Measurements from ENCODE around the gene STK38. TPM values are rescaled to one million over a fixed set of nuclear protein-coding genes. Genes with fewer than 3 reads are reported as not detected.

The STK38 gene
- total and polyA plus RNA-seq, 2 of the 8 experiments (the other 6 are each of a cell fraction or from before 2014, with no cell fraction given) = 8.1 to 19.8 TPM

- Histone ChIP-seq H2BK12ac (ENCODE audit: low read depth, low read length) (no peak overlapping the region), H4K5ac (ENCODE audit: insufficient read length, low read depth, low read length) (no peak overlapping the region), H2BK5ac (ENCODE audit: low read depth, low read length) (no peak overlapping the region), H4K91ac (replicated peaks; ENCODE audit: insufficient read length, low read length) (no peak overlapping the region), H3K56ac (replicated peaks; ENCODE audit: insufficient read length, low read depth, low read length) (no peak overlapping the region), H3K18ac (ENCODE audit: extremely low read depth, low read length) (no peak overlapping the region), H3K9ac (replicated peaks in 1 of 4; ENCODE audit: extremely low read depth in 1 of 4, low read depth in 3 of 4, low read length in 3 of 4) (no peak overlapping the region), H2AK5ac (ENCODE audit: low read depth, low read length) (no peak overlapping the region), H2BK15ac (ENCODE audit: low read length) (no peak overlapping the region), H3K36me3 (ENCODE audit: control insufficient read depth in 2 of 4, insufficient read depth in 4 of 4, low read length in 3 of 4) (no peaks in the 10 kb centered on the region), H3K23me2 (ENCODE audit: low read depth, low read length) (peaks cover 2% of the 10 kb centered on the region; the same call in 1 of the 2 replicates), H3K23ac (ENCODE audit: insufficient read length) (no peak overlapping the region), H2BK120ac (replicated peaks; ENCODE audit: low read depth, low read length) (no peak overlapping the region), H3K4me2 (ENCODE audit: insufficient read depth in 1 of 2, low read depth in 2 of 2, low read length in 2 of 2) (no peak overlapping the region), H3K27ac (ENCODE audit: low read depth, low read length) (no peak overlapping the region), H3K9me3 (ENCODE audit: insufficient read depth in 2 of 2, low read depth in 1 of 2, low read length in 1 of 2) (no peaks in the 10 kb centered on the region), H2BK20ac (ENCODE audit: low read length) (no peak overlapping the region), H4K8ac (ENCODE audit: extremely low read depth, insufficient read depth, low read length) (no peak overlapping the region), H3K79me2 (ENCODE audit: control insufficient read depth in 1 of 2, insufficient read depth in 2 of 2, low read length in 2 of 2) (no peaks in the 10 kb centered on the region), H3K4ac (replicated peaks; ENCODE audit: insufficient read length, low read depth, low read length) (no peak overlapping the region), H3K79me1 (ENCODE audit: low read depth, low read length) (no peaks in the 10 kb centered on the region), H3K14ac (ENCODE audit: insufficient read length) (no peak overlapping the region), H2AFZ (ENCODE audit: low read length) (no peak overlapping the region), H3K4me1 (replicated peaks in 1 of 4; ENCODE audit: control insufficient read depth in 3 of 4, insufficient read depth in 4 of 4, low read length in 3 of 4) (no peaks in the 10 kb centered on the region), H3K27me3 (replicated peaks in 1 of 4; ENCODE audit: control insufficient read depth in 3 of 4, extremely low read depth in 1 of 4, insufficient read depth in 3 of 4, low read length in 3 of 4) (no peaks in the 10 kb centered on the region), H3K4me3 (ENCODE audit: extremely low read depth in 1 of 4, insufficient read depth in 2 of 4, low read depth in 3 of 4, low read length in 4 of 4) (no peak overlapping the region), H4K20me1 (replicated peaks in 1 of 2; ENCODE audit: control insufficient read depth in 1 of 2, insufficient read depth in 2 of 2, low read length in 2 of 2) (no peaks in the 10 kb centered on the region)
- DNase-seq (ENCODE audit: low read depth in 1 of 2, low spot score in 2 of 2) (no peak), FAIRE-seq (no peak)
- ChIA-PET POLR2A (ENCODE audit: partially characterized antibody) (no interaction called here), CTCF (ENCODE audit: partially characterized antibody) (interaction anchor here (1.1 to 1.2 kb wide), 2 partner anchors 8 to 188 kb away, joined by 3 read pairs; no protein-coding TSS in a partner anchor)
- TF ChIP-seq KDM5A (IDR thresholded peaks at IDR 0.05; ENCODE audit: low read length) (no peak), KDM1A (IDR thresholded peaks at IDR 0.05; ENCODE audit: borderline replicate concordance, low read length) (no peak), SUZ12 (IDR thresholded peaks at IDR 0.05; ENCODE audit: low read length) (no peak)
- 87% methylated on average over 4 of the region's 4 CpGs; no CpG with 5 or more reads in 1 of the 2 experiments for WGBS, 2 experiments (ENCODE audit: extremely low coverage in 1 of 2, insufficient coverage in 1 of 2, insufficient read length in 1 of 2, insufficient replicate concordance in 2 of 2, low coverage in 1 of 2, low lambda C conversion rate in 2 of 2, missing lambda C conversion rate in 1 of 2)
Observed at GRCh38 chr6:36571122-36572043, 24.1 kb upstream of the STK38 start.

All from H1 (cell line).